Muscle layer of colon (tissue), 2 donors: ENCODE results near the gene GALNT14.

Experiments used
- H3K27ac ChIP-seq: one replicate; pipeline ENCODE4 v1.7.0; 2013; ENCODE audit warnings: low read depth, mild to moderate bottlenecking, low read length, moderate library complexity
- H3K27me3 ChIP-seq, 2 donors: one replicate each; pipeline ENCODE4 v1.7.0; 2013; ENCODE audit warnings: low read length in 2 of 2, mild to moderate bottlenecking in 2 of 2; ENCODE audit not compliant: insufficient read depth in 2 of 2, control insufficient read depth in 1 of 2
- H3K36me3 ChIP-seq: one replicate; pipeline ENCODE4 v1.7.0; 2013; ENCODE audit warnings: mild to moderate bottlenecking, low read length; ENCODE audit not compliant: insufficient read depth
- H3K4me1 ChIP-seq: one replicate; pipeline ENCODE4 v1.7.0; 2013; ENCODE audit warnings: mild to moderate bottlenecking, low read length; ENCODE audit not compliant: insufficient read depth
- H3K4me3 ChIP-seq, 2 donors: one replicate each; pipeline ENCODE4 v1.7.0; 2013; ENCODE audit warnings: low read length in 2 of 2, low read depth in 1 of 2, mild to moderate bottlenecking in 1 of 2, moderate library complexity in 1 of 2
- H3K9ac ChIP-seq: one replicate; pipeline ENCODE4 v1.7.0; 2013; ENCODE audit warnings: low read length
- H3K9me3 ChIP-seq: one replicate; pipeline ENCODE4 v1.7.0; 2013; ENCODE audit warnings: mild to moderate bottlenecking, low read length
- donor health status: abdominal sarcoma.
- donor health status: Adenocarcinoma of cecum.

The GALNT14 gene

DNA sequence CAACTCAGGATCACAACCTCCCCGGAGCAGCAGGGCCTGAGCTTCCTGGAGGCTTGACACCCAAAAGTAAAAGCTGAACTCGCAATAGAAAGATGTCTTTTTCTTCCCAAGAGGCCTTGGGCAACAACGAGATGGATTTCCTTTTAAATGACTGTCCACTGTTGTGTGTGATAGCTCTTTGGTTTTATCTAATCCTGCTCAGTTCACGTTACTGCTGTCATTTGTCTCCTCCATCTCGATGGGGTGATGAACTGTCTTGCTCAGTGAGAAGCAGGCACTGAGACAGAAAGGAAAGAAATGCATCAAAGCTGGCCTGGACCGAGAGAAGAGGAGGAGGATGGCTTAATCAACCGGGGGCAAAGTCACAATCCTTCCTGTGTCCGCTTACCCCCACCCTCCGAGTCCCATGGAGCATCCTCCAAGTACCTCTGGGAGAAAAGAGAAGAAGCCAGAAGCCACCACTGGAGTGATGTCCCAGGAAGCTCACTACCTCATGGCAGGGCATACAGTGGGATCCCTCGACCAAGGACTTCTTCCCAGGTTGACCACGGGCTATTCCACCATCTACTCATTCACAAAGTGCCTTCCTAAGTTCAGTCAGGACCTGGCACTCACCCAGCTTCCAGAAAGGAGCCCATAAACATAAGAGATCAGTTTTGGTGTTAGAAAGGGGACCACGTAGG, 68.5 kb downstream of the GALNT14 start:
- Histone ChIP-seq H3K36me3 (no peaks in the 10 kb centered on the region), H3K9ac (no peak overlapping the region), H3K27ac (no peak overlapping the region), H3K4me3 (no peak overlapping the region), H3K27me3 (no peaks in the 10 kb centered on the region), H3K4me1 (no peaks in the 10 kb centered on the region), H3K9me3 (no peaks in the 10 kb centered on the region)

DNA sequence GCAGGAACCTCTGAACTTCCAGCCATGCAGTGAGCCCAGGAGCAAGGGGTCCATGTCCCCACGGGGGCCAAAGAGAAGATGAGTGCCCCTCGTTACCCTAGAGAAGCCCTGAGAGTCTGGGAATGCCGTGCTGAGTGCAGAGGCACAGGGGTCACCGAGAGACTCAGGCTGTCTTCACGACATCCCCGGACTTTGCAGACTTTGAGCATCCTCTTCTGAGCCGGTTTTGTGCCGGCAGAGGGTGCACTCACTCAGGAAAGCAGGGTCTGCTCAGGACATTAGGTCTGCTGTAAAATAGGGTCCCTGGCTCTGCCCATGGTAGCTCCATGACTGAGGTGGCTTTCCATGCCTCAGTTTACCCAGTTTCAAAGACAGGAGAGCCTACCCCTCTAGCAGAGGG, 71.0 kb downstream of the GALNT14 start:
- H3K27me3 ChIP-seq = no peaks in the 10 kb centered on the region
- H3K4me1 ChIP-seq = no peaks in the 10 kb centered on the region
- no peak overlapping the region for H3K9ac ChIP-seq
- no peak overlapping the region for H3K4me3 ChIP-seq
- H3K9me3 ChIP-seq = no peaks in the 10 kb centered on the region
- H3K27ac ChIP-seq = no peak overlapping the region
- no peaks in the 10 kb centered on the region for H3K36me3 ChIP-seq

DNA sequence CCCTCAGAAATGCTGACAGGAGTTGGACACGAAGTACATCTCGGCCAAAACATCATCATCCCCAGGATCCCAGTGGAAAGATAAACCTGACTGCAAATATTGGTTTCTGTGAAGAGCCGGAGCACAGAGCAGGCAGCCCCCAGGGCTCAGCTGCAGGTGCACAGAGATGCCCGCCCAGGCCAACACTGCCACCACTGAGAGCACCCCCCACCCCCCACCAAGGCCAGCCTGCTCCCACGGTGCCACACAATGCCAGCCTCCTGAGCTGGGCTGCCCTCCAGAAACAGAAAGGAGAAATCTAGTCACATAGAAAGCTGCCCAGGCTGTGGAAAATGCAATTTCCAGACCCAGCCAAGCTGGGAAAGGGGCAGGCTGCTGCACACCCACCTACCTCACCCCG, 71.7 kb downstream of the GALNT14 start:
- Histone ChIP-seq H3K4me1 (no peaks in the 10 kb centered on the region), H3K9ac (no peak overlapping the region), H3K36me3 (no peaks in the 10 kb centered on the region), H3K27ac (no peak overlapping the region), H3K9me3 (no peaks in the 10 kb centered on the region), H3K4me3 (no peak overlapping the region), H3K27me3 (no peaks in the 10 kb centered on the region)

DNA sequence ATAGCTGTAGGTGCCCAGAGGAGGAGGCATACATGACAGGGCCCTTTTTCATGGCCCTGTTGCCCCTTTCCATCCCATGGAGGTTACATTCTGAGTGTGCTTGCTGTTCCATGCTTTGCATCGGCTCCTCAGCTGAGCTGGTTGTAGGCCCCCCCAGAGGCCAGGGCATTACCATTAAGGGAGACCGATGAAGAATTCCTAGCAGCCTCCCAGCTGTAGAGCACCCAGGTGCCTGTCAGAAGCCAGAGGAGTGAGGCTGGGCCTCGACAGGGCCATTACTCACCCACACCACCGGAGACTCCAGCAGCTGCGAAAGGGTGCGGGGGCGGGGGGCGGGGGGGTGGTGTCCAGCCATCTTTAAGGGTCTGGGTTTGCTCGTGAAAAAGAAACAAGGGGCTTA, 72.2 kb downstream of the GALNT14 start:
- Histone ChIP-seq H3K36me3 (no peaks in the 10 kb centered on the region), H3K27me3 (no peaks in the 10 kb centered on the region), H3K4me3 (no peak overlapping the region), H3K4me1 (no peaks in the 10 kb centered on the region), H3K27ac (no peak overlapping the region), H3K9ac (no peak overlapping the region), H3K9me3 (no peaks in the 10 kb centered on the region)

DNA sequence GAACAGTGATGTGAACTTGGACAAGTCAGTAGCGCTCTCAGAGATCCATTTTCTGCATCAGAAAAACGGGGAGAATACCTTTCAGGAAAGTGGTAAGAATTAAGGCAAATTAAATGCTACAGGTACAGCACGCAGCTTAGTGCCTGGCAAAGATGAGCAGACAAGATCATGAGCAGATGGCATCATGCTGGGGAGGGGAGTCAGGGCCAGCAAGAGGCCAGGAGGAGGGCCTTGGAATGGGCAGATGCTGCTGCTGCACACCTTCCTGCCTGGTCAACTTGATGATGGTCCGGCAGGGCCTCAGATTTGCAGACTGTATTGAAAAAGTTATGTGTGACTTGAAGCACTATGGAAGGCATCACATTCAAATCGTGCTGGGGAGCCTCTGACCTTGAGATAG, 72.9 kb downstream of the GALNT14 start:
- no peaks in the 10 kb centered on the region for H3K36me3 ChIP-seq
- no peak overlapping the region for H3K9ac ChIP-seq
- no peaks in the 10 kb centered on the region for H3K4me1 ChIP-seq
- H3K9me3 ChIP-seq = no peaks in the 10 kb centered on the region
- no peaks in the 10 kb centered on the region for H3K27me3 ChIP-seq
- H3K4me3 ChIP-seq = no peak overlapping the region
- no peak overlapping the region for H3K27ac ChIP-seq

DNA sequence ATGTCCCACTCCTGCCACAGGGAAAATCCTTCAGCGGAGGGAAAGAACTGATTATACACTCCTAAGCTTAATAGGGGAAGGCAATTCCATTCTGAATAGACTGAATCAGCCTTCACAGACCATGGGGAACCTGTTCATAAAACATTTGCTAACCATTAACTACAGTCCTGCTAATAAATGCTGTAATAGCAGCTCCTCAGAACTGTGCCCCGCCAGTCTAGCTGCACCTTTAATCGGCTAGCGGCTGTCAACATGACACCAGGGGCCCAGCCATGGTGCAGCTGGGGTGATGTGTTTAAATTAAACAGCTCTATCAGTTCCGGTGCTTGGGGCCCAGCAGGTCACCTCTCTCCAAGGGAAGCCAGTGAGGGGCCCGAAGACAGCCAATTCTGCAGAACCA, 77.8 kb downstream of the GALNT14 start:
- no peak overlapping the region for H3K27ac ChIP-seq
- no peaks in the 10 kb centered on the region for H3K9me3 ChIP-seq
- H3K27me3 ChIP-seq = no peaks in the 10 kb centered on the region
- H3K9ac ChIP-seq = no peak overlapping the region
- no peaks in the 10 kb centered on the region for H3K36me3 ChIP-seq
- H3K4me1 ChIP-seq = no peaks in the 10 kb centered on the region
- no peak overlapping the region for H3K4me3 ChIP-seq

DNA sequence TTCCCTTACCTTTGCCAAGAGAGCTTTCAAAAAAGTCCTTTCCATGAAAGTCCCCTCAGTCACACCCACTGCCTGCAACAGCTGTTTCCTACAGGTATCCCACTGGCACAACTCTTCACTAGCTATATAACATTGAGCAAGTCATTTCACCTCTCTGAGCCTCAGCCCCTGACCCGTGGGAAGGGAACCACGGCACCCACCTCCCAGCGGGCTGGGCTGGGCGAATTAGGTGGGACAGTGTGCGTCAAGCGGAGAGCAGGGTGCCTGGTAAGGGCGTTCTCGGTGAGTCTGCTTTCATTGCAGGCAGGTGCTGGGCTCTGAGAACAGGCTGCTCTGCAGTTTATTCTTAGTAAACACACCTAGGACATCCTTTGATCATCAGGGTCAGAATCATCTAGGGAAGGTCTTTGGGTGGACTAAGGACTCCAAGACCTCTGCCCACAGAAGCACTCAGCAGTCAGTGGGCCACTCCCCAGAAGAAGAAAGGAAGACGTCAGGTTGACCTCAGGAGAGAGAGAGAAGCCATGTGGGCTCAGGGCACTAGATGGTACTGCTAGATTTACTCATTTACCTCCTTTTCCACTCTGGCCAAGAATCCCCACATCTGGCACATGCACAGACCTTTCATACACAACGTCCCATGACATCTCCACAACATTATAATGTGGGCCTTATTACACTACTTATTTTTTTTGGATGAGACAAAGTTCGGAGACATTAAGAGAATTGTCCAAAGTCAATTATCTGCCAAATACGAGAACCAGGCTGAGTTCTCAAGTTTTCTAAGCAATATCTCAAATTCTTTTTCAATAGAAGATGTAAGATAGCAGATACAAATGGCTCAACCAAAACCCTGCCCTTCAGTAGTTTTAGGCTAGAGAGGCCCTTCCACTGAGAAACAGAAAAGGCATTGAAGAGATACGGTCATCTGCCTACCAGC, 79.9 kb downstream of the GALNT14 start:
- no peaks in the 10 kb centered on the region for H3K4me1 ChIP-seq
- no peaks in the 10 kb centered on the region for H3K9me3 ChIP-seq
- no peaks in the 10 kb centered on the region for H3K36me3 ChIP-seq
- H3K4me3 ChIP-seq = no peak overlapping the region
- H3K27me3 ChIP-seq = no peaks in the 10 kb centered on the region
- no peak overlapping the region for H3K9ac ChIP-seq
- H3K27ac ChIP-seq = no peak overlapping the region

DNA sequence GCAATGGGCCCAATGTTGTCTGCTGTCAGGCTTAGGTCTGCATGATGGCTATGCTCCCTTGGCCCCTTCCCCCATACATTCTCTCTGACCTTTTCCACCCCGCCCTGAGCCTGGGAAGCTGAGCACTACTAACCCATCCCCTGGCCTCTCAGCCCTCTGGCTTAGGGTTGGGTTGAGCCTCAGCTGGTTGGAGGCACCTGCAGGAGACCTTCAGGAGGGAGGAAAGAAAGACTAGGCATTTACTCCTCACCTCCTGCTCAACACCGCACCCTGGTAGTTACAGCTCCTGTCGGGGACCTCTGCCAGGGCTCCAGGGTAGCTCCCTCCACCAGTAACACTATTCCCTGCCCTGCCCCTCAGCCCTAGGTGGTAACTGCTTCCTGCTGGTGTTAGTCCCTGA, 80.5 kb downstream of the GALNT14 start:
- H3K4me1 ChIP-seq = no peaks in the 10 kb centered on the region
- H3K9me3 ChIP-seq = no peaks in the 10 kb centered on the region
- no peak overlapping the region for H3K27ac ChIP-seq
- H3K4me3 ChIP-seq = no peak overlapping the region
- H3K9ac ChIP-seq = no peak overlapping the region
- no peaks in the 10 kb centered on the region for H3K36me3 ChIP-seq
- no peaks in the 10 kb centered on the region for H3K27me3 ChIP-seq

DNA sequence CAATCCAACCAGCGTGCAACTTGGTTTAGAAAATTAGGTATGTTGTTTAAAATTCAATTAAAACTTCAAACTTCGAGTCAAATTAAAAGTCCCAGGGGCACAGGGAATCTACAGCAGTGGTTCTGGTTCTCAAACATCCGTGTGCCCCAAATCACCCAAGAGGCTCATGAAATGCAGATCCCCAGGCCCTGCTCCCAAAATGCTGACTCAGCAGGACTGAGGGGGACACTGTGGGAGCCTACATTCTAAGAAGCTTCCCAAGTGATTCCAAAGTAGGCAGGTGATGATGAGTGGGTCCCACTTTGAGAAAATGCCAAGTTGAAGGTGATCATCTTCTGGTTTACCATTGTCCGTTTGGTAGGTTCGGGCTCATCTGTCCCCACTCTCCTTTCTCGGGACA, 82.3 kb downstream of the GALNT14 start:
- Histone ChIP-seq H3K27me3 (no peaks in the 10 kb centered on the region), H3K4me1 (no peaks in the 10 kb centered on the region), H3K9ac (no peak overlapping the region), H3K9me3 (no peaks in the 10 kb centered on the region), H3K27ac (no peak overlapping the region), H3K36me3 (no peaks in the 10 kb centered on the region), H3K4me3 (no peak overlapping the region)

DNA sequence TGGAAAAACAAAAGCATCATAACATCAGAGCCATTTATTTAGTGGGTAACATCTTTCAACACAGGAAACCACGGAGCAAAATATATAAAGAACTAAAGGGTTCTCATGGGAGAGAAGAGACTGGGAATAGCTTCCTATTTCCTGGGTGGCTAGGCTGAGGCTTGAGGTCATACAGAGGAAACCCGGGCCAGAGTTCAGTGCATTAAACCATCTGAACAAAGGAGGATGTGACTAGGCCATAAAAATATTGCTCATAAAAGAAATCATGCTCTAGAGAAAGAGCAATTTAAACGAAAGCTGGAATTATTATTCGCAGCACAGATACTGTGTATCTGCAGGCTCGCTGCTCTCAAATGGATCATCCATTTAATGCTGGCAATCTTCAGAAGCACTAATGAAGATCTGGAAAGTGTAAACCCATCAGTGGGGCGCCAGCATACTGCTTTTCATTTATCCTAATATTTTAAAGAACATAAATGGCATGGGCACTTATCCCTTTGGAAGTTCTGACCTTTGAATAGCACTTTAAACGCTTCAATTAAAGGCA, 83.3 kb downstream of the GALNT14 start:
- H3K9me3 ChIP-seq = no peaks in the 10 kb centered on the region
- H3K4me1 ChIP-seq = no peaks in the 10 kb centered on the region
- H3K9ac ChIP-seq = no peak overlapping the region
- no peak overlapping the region for H3K4me3 ChIP-seq
- no peak overlapping the region for H3K27ac ChIP-seq
- H3K36me3 ChIP-seq = no peaks in the 10 kb centered on the region
- no peaks in the 10 kb centered on the region for H3K27me3 ChIP-seq

DNA sequence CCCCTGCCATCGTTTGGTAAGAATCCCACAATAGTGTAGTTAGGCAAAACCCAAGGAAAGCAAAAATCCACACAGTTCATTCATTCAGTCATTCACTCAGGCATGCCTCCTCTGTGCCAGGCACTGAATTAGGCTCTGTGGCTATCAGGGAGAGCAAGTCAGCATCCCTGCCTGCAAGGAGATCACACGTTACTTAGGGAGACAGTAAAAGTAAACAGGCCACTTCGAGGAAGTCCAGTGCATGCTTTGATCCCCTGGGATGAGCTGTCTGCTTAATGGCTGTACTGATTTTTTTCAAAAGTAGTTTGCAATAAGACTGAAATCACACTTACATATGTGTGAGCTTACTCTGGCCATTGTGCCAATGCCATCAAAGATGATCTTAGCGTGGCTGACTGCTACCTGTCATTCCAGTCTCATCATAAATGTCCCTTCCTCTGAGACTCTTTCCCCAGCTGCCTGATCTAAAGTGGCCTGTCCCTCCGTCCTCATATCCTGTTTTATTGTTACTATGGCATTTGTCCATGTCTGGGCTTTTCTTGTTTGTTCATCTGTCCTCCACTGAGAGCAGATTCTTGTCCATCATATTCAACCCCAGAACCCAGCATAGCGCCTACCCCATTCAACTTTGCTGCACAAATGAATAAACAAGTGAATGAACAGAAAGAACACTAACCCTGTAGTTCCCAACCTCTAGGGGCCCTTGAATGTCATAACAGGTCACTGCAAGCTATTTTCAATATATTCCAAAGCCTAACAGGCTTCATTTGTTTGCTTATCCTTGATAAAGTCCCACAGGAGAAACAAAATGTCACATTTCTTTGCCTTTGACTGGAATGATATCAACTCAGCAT, 84.1 kb downstream of the GALNT14 start:
- H3K9ac ChIP-seq = no peak overlapping the region
- H3K4me1 ChIP-seq = no peaks in the 10 kb centered on the region
- H3K9me3 ChIP-seq = no peaks in the 10 kb centered on the region
- H3K4me3 ChIP-seq = no peak overlapping the region
- H3K27me3 ChIP-seq = no peaks in the 10 kb centered on the region
- no peak overlapping the region for H3K27ac ChIP-seq
- H3K36me3 ChIP-seq = no peaks in the 10 kb centered on the region
